Measurements from ENCODE around the gene SLC13A4. TPM values are rescaled to one million over a fixed set of nuclear protein-coding genes. Genes with fewer than 3 reads are reported as not detected.

SLC13A4 gene
- total and polyA plus RNA-seq, 2 donors from 2014 or later: not detected

GRCh38 chr7:135768467-135768866 lies 40.5 kb upstream of the SLC13A4 start:
- Histone ChIP-seq H3K36me3 (ENCODE audit: control insufficient read depth in 2 of 3, insufficient read depth in 3 of 3, low read length in 3 of 3) (no peaks in the 10 kb centered on the region), H3K9ac (ENCODE audit: low read length in 3 of 3) (no peak overlapping the region), H3K4me1 (ENCODE audit: control insufficient read depth in 2 of 3, insufficient read depth in 2 of 3, low read depth in 1 of 3, low read length in 3 of 3) (no peaks in the 10 kb centered on the region), H3K27ac (ENCODE audit: low read depth in 2 of 2, low read length in 2 of 2) (no peak overlapping the region), H3K4me3 (ENCODE audit: low read length in 3 of 3) (no peak overlapping the region), H3K9me3 (ENCODE audit: control insufficient read depth in 2 of 3, insufficient read depth in 1 of 3, low read length in 3 of 3) (no peaks in the 10 kb centered on the region), H3K27me3 (ENCODE audit: control insufficient read depth, insufficient read depth, low read length) (no peaks in the 10 kb centered on the region)
- intact Hi-C loops (cut with DNase I): no loop called here
- TF ChIP-seq, protein P1, sequence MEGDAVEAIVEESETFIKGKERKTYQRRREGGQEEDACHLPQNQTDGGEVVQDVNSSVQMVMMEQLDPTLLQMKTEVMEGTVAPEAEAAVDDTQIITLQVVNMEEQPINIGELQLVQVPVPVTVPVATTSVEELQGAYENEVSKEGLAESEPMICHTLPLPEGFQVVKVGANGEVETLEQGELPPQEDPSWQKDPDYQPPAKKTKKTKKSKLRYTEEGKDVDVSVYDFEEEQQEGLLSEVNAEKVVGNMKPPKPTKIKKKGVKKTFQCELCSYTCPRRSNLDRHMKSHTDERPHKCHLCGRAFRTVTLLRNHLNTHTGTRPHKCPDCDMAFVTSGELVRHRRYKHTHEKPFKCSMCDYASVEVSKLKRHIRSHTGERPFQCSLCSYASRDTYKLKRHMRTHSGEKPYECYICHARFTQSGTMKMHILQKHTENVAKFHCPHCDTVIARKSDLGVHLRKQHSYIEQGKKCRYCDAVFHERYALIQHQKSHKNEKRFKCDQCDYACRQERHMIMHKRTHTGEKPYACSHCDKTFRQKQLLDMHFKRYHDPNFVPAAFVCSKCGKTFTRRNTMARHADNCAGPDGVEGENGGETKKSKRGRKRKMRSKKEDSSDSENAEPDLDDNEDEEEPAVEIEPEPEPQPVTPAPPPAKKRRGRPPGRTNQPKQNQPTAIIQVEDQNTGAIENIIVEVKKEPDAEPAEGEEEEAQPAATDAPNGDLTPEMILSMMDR (IDR thresholded peaks at IDR 0.05; ENCODE audit: borderline replicate concordance, extremely low read depth, insufficient read depth): no peak
- DNase-seq: no peak
- no peak for FAIRE-seq

DNA sequence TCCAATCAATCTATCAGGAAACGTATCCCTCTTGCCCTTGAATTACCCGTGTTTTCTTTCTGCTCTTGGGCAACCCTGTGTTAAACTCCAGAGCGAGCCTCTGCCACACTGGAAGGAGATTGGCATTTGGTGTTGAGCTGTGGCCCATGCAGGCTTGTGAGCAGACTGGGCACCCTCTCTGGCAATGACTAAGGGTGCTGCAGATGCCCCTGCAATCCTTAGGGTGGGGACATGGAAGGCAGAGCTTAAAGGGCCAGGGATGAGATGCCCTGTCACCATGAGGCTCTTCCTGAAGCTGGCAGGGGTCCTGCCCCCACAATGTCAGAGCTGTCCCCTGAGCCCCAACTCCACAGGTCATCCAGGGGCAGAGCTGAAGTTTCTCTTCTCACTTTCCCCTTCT lies 40.1 kb upstream of the SLC13A4 start:
- H3K27ac ChIP-seq (ENCODE audit: low read depth in 2 of 2, low read length in 2 of 2): no peak overlapping the region
- intact Hi-C loops (cut with DNase I): no loop called here
- H3K36me3 ChIP-seq (ENCODE audit: control insufficient read depth in 2 of 3, insufficient read depth in 3 of 3, low read length in 3 of 3): no peaks in the 10 kb centered on the region
- FAIRE-seq: no peak
- H3K9ac ChIP-seq (ENCODE audit: low read length in 3 of 3): no peak overlapping the region
- no peaks in the 10 kb centered on the region for H3K4me1 ChIP-seq (ENCODE audit: control insufficient read depth in 2 of 3, insufficient read depth in 2 of 3, low read depth in 1 of 3, low read length in 3 of 3)
- no peaks in the 10 kb centered on the region for H3K9me3 ChIP-seq (ENCODE audit: control insufficient read depth in 2 of 3, insufficient read depth in 1 of 3, low read length in 3 of 3)
- H3K27me3 ChIP-seq (ENCODE audit: control insufficient read depth, insufficient read depth, low read length): no peaks in the 10 kb centered on the region
- TF ChIP-seq, protein P1 (IDR thresholded peaks at IDR 0.05; ENCODE audit: borderline replicate concordance, extremely low read depth, insufficient read depth): no peak
- no peak for DNase-seq
- no peak overlapping the region for H3K4me3 ChIP-seq (ENCODE audit: low read length in 3 of 3)

- Histone ChIP-seq H3K9me3 (ENCODE audit: control insufficient read depth in 2 of 3, insufficient read depth in 1 of 3, low read length in 3 of 3) (no peaks in the 10 kb centered on the region), H3K9ac (ENCODE audit: low read length in 3 of 3) (no peak overlapping the region), H3K27ac (ENCODE audit: low read depth in 2 of 2, low read length in 2 of 2) (no peak overlapping the region), H3K4me1 (ENCODE audit: control insufficient read depth in 2 of 3, insufficient read depth in 2 of 3, low read depth in 1 of 3, low read length in 3 of 3) (peaks cover 0 to 2% (median 0%) of the 10 kb centered on the region in 3 donors), H3K4me3 (ENCODE audit: low read length in 3 of 3) (no peak overlapping the region), H3K27me3 (ENCODE audit: control insufficient read depth, insufficient read depth, low read length) (no peaks in the 10 kb centered on the region), H3K36me3 (ENCODE audit: control insufficient read depth in 2 of 3, insufficient read depth in 3 of 3, low read length in 3 of 3) (no peaks in the 10 kb centered on the region)
- TF ChIP-seq, protein P1 (IDR thresholded peaks at IDR 0.05; ENCODE audit: borderline replicate concordance, extremely low read depth, insufficient read depth): no peak
- DNase-seq (no peak), FAIRE-seq (no peak)
- intact Hi-C loops (cut with DNase I): no loop called here
Measured at GRCh38 chr7:135763261-135763660, 35.3 kb upstream of the SLC13A4 start.
